Measurements from ENCODE around the gene MAP3K13. TPM values are rescaled to one million over a fixed set of nuclear protein-coding genes. Genes with fewer than 3 reads are reported as not detected.
A peak's percentile ranks its signal among the peaks of the same experiment; 100 is the strongest.

The MAP3K13 gene
- total and polyA plus RNA-seq, 2 of the 13 experiments (the other 11 are each of a cell fraction or from before 2014, with no cell fraction given) = 24.2 to 26.5 TPM

- TF ChIP-seq ZNF160 (CRISPR knock-in tag; IDR thresholded peaks at IDR 0.05) (no peak), KLF15 (CRISPR knock-in tag; IDR thresholded peaks at IDR 0.05; ENCODE audit: borderline replicate concordance) (no peak), STAG1 (CRISPR knock-in tag; IDR thresholded peaks at IDR 0.05) (peak; percentile 65), ZNF770 (CRISPR knock-in tag; IDR thresholded peaks at IDR 0.05) (no peak), THAP11 (CRISPR knock-in tag; IDR thresholded peaks at IDR 0.05) (0 out of 2 replicates have a peak, but pooled peaks have one; percentile 27), ZEB1 (IDR thresholded peaks at IDR 0.05; ENCODE audit: insufficient replicate concordance, low read depth) (no peak), IKZF4 (CRISPR knock-in tag; IDR thresholded peaks at IDR 0.05; ENCODE audit: borderline replicate concordance, low read depth, not compliant biosample characterization) (no peak), ZNF564 (CRISPR knock-in tag; IDR thresholded peaks at IDR 0.05) (no peak), ZNF782 (CRISPR knock-in tag; IDR thresholded peaks at IDR 0.05; ENCODE audit: borderline replicate concordance) (no peak)
These were observed 8.9 kb upstream of the MAP3K13 start (continued) for GRCh38 chr3:185353823-185354614.

- FAIRE-seq (no peak), DNase-seq (ENCODE audit: low spot score) (no peak), ATAC-seq (no peak)
- ChIA-PET POLR2A (no interaction called here), CTCF (ENCODE audit: low intra/inter-chr PET ratio, low total read pairs) (no interaction called here)
- Histone ChIP-seq H3K4me2 (ENCODE audit: low read depth, low read length) (no peak overlapping the region), H3K4me1 (ENCODE audit: insufficient read depth, low read length) (no peaks in the 10 kb centered on the region), H3K79me2 (ENCODE audit: insufficient read depth, low read length) (peaks cover 12% of the 10 kb centered on the region), H3K27ac (ENCODE audit: extremely low read length, insufficient read depth, low read length) (no peak overlapping the region), H3K27me3 (ENCODE audit: control insufficient read depth in 1 of 2, insufficient read depth in 2 of 2, low read length in 2 of 2) (no peaks in the 10 kb centered on the region), H2AFZ (ENCODE audit: low read length) (no peak overlapping the region), H3K4me3 (replicated peaks in 1 of 3; ENCODE audit: insufficient read depth in 1 of 3, low read depth in 2 of 3, low read length in 3 of 3) (no peak overlapping the region), H3K9me3 (ENCODE audit: low read length) (no peaks in the 10 kb centered on the region), H3K9ac (ENCODE audit: insufficient read depth, low read depth, low read length) (no peak overlapping the region), H4K20me1 (ENCODE audit: insufficient read depth, low read length) (no peaks in the 10 kb centered on the region), H3K36me3 (replicated peaks in 1 of 2; ENCODE audit: control insufficient read depth in 1 of 2, insufficient read depth in 2 of 2, low read length in 2 of 2) (peaks cover 0 to 4% of the 10 kb centered on the region in 2 experiments; a peak in 3 of 5 replicates)
- intact Hi-C loops (cut with micrococcal nuclease; ENCODE audit: unreplicated experiment) = no loop called here
- in situ Hi-C loops (cut with HindIII; ENCODE audit: extremely low pct_ligation_motif_present, low pct_unique_long_range_greater_than_20kb) = no loop called here
- 95% methylated on average over 5 of the region's 5 CpGs for WGBS (ENCODE audit: low lambda C conversion rate)
- no TSS peak for BruUV-seq (replicated peaks)
- no peak for TF ChIP-seq KLF6 (CRISPR knock-in tag; IDR thresholded peaks at IDR 0.05)
- no peak for TF ChIP-seq NFAT5 (CRISPR knock-in tag; IDR thresholded peaks at IDR 0.05)
These were observed 6.4 kb upstream of the MAP3K13 start for GRCh38 chr3:185356499-185356898.

Measured in HepG2 (cell line).